HCT116 (cell line): ENCODE measurements around the gene CCDC201. TPM values are rescaled to one million over a fixed set of nuclear protein-coding genes. Genes with fewer than 3 reads are reported as not detected.

Experiments
- ATAC-seq: fragments of 200-7000 bp; cut with Tn5 transposase; 2 replicates; pipeline ENCODE4 v1.9.1; 2020; ENCODE audit warnings: mild to moderate bottlenecking, moderate library complexity
- Bru-seq: library from RNA; stranded (reverse); fragments of 400-500 nt; gene quantifications from one replicate; lab custom pipeline; 2021; lab: Mats Ljungman, UMichigan
- BruChase-seq, 2 experiments: library from RNA; stranded (reverse); fragments of 400-500 nt; gene quantifications; one replicate each; lab custom pipeline; 2021; lab: Mats Ljungman, UMichigan
- BruUV-seq: library from RNA; stranded (reverse); fragments of 400-500 nt; replicated peaks from 2 replicates; lab custom pipeline; 2021; lab: Mats Ljungman, UMichigan
- CTCF ChIA-PET: fragments of 300-600 bp; sonication (Branson Sonifier 250); formaldehyde crosslinking; loops from one replicate; lab custom pipeline; 2021; ENCODE audit warnings: antibody characterized with exemption; lab: Charles Lee
- POLR2A ChIA-PET: fragments of 300-600, 350-600 bp; sonication (Branson Sonifier 250); formaldehyde crosslinking; loops from one replicate; lab custom pipeline; 2021; ENCODE audit warnings: antibody characterized with exemption; lab: Charles Lee
- RAD21 ChIA-PET, 2 experiments: fragments of 300-600 bp; sonication (Branson Sonifier 250); formaldehyde crosslinking; loops; one replicate each; lab custom pipeline; 2023; ENCODE audit warnings: low total read pairs in 2 of 2; ENCODE audit not compliant: uncharacterized antibody in 2 of 2, unreplicated experiment in 2 of 2, low non-redundant PET in 1 of 2; lab: Charles Lee
- DNase-seq: peaks from one replicate; pipeline ENCODE4 v3.0.0-alpha.2; 2010; ENCODE audit warnings: low read depth, low spot score
- H2AFZ ChIP-seq: fragments of 200-600 bp; shearing (Covaris generic), sonication (generic); 2 replicates; pipeline ENCODE4 v1.6.1; 2017; ENCODE audit warnings: low read depth, mixed run types, mixed read lengths, antibody characterized with exemption, low read length; ENCODE audit not compliant: poor library complexity, severe bottlenecking
- H3K27ac ChIP-seq: 2 replicates; pipeline ENCODE4 v1.5.1; 2012; ENCODE audit warnings: low read depth, low read length
- H3K27me3 ChIP-seq: fragments of 200-600 bp; sonication (generic); 2 replicates; pipeline ENCODE4 v1.6.1; 2016; ENCODE audit warnings: mixed run types, low read length, mixed read lengths; ENCODE audit not compliant: insufficient read depth
- H3K36me3 ChIP-seq, 2 experiments: fragments of 200-500 bp in 1 of 2; fragments of 200-600 bp in 1 of 2; sonication (Bioruptor generic) in 1 of 2; sonication (generic) in 1 of 2; 2 replicates each; pipeline versions ENCODE4 v1.5.1 to v1.6.1; 2014 to 2016; ENCODE audit warnings: low read length in 2 of 2, inconsistent platforms in 1 of 2, mixed read lengths in 1 of 2, mixed run types in 1 of 2; ENCODE audit not compliant: insufficient read depth in 2 of 2, control insufficient read depth in 1 of 2
- H3K4me1 ChIP-seq, 2 experiments: fragments of 200-600 bp in 1 of 2; sonication (generic) in 1 of 2; 2 replicates each; pipeline versions ENCODE4 v1.5.1 to v1.6.1; 2012 to 2017; ENCODE audit warnings: low read length in 2 of 2, inconsistent platforms in 1 of 2, mild to moderate bottlenecking in 1 of 2, mixed read lengths in 1 of 2, mixed run types in 1 of 2, moderate library complexity in 1 of 2; ENCODE audit not compliant: insufficient read depth in 2 of 2, control insufficient read depth in 1 of 2
- H3K4me2 ChIP-seq: fragments of 200-600 bp; sonication (generic); 2 replicates; pipeline ENCODE4 v1.6.1; 2017; ENCODE audit warnings: mixed run types, low read length, mixed read lengths
- H3K4me3 ChIP-seq, 2 experiments: fragments of 200-600 bp in 1 of 2; sonication (generic) in 1 of 2; replicated peaks in 1 of 2; 2 replicates each; pipeline ENCODE4 v1.5.1; 2011 to 2016; ENCODE audit warnings: low read length in 2 of 2, control low read depth in 1 of 2, low read depth in 1 of 2, mild to moderate bottlenecking in 1 of 2, mixed read lengths in 1 of 2, mixed run types in 1 of 2
- H3K79me2 ChIP-seq: fragments of 200-600 bp; sonication (generic); 2 replicates; pipeline ENCODE4 v1.6.1; 2017; ENCODE audit warnings: mild to moderate bottlenecking, mixed run types, low read length, moderate library complexity, mixed read lengths; ENCODE audit not compliant: insufficient read depth
- H3K9ac ChIP-seq: fragments of 200-600 bp; sonication (generic); 2 replicates; pipeline ENCODE4 v1.6.1; 2016; ENCODE audit warnings: low read length, mixed read lengths
- H3K9me2 ChIP-seq: fragments of 200-600 bp; sonication (generic), shearing (Covaris generic); 2 replicates; pipeline ENCODE4 v1.6.1; 2017; ENCODE audit warnings: mixed run types, mild to moderate bottlenecking, moderate library complexity; ENCODE audit not compliant: insufficient read depth
- H3K9me3 ChIP-seq, 2 experiments: fragments of 200-500 bp in 1 of 2; fragments of 200-600 bp in 1 of 2; sonication (Bioruptor generic) in 1 of 2; sonication (generic) in 1 of 2; 2 replicates each; pipeline ENCODE4 v1.6.1; 2014 to 2017; ENCODE audit warnings: low read length in 2 of 2, mixed read lengths in 2 of 2, inconsistent platforms in 1 of 2, low read depth in 1 of 2, mild to moderate bottlenecking in 1 of 2, mixed run types in 1 of 2, moderate library complexity in 1 of 2; ENCODE audit not compliant: control insufficient read depth in 1 of 2, insufficient read depth in 1 of 2
- H4K20me1 ChIP-seq: fragments of 200-600 bp; sonication (generic), shearing (Covaris generic); 2 replicates; pipeline ENCODE4 v1.6.1; 2017; ENCODE audit warnings: mixed run types, mild to moderate bottlenecking, moderate library complexity; ENCODE audit not compliant: insufficient read depth
- ATF3 ChIP-seq: IDR thresholded peaks from 2 replicates; pipeline ENCODE4 v1.6.1; 2012
- CEBPB ChIP-seq: IDR thresholded peaks from 2 replicates; pipeline ENCODE4 v1.6.1; 2012; ENCODE audit warnings: low read depth
- EGR1 ChIP-seq: IDR thresholded peaks from 2 replicates; pipeline ENCODE4 v1.6.1; 2012; ENCODE audit warnings: low read depth
- ELF1 ChIP-seq: IDR thresholded peaks from 2 replicates; pipeline ENCODE4 v1.6.1; 2012; ENCODE audit warnings: low read depth, borderline replicate concordance
- EZH2 ChIP-seq: fragments of 200-600 bp; sonication (generic); IDR thresholded peaks from 2 replicates; pipeline ENCODE4 v1.6.1; 2017; ENCODE audit warnings: antibody characterized with exemption, mixed run types
- FOSL1 ChIP-seq: IDR thresholded peaks from 2 replicates; pipeline ENCODE4 v1.6.1; 2012; ENCODE audit warnings: low read depth
- JUND ChIP-seq: IDR thresholded peaks from 2 replicates; pipeline ENCODE4 v1.6.1; 2012
- POLR2AphosphoS5 ChIP-seq: IDR thresholded peaks from 2 replicates; pipeline ENCODE4 v1.6.1; 2011; ENCODE audit warnings: mild to moderate bottlenecking, low read depth, low read length, moderate library complexity
- RAD21 ChIP-seq: IDR thresholded peaks from 2 replicates; pipeline ENCODE4 v1.6.1; 2012; ENCODE audit warnings: low read depth, mild to moderate bottlenecking
- REST ChIP-seq: IDR thresholded peaks from 2 replicates; pipeline ENCODE4 v1.6.1; 2012; ENCODE audit warnings: low read depth
- SIN3A ChIP-seq: IDR thresholded peaks from 2 replicates; pipeline ENCODE4 v1.6.1; 2012; ENCODE audit warnings: low read depth
- SRF ChIP-seq: IDR thresholded peaks from 2 replicates; pipeline ENCODE4 v1.6.1; 2012; ENCODE audit warnings: low read depth
- ZFX ChIP-seq: fragments of 450-650 bp; IDR thresholded peaks from 2 replicates; pipeline ENCODE4 v1.6.1; 2017
- ZNF274 ChIP-seq: fragments of 200-500 bp; sonication (Bioruptor generic); IDR thresholded peaks from 2 replicates; pipeline ENCODE4 v1.6.1; 2014; ENCODE audit warnings: mild to moderate bottlenecking, low read depth, low read length, inconsistent platforms
- intact Hi-C: fragments of 100-400 bp; cut with micrococcal nuclease; formaldehyde crosslinking; loops from 2 replicates; pipeline ENCODE4 v1.10.0; 2022
- long read RNA-seq: library from polyadenylated mRNA; unstranded; transcript quantifications from one replicate; pipeline ENCODE4 v2.0.0, GENCODE V29; 2021; ENCODE audit not compliant: unreplicated experiment
- polyA plus RNA-seq: library from polyadenylated mRNA; unstranded; fragments of >200 nt; gene quantifications from 2 replicates; pipeline ENCODE4 v1.2.1, GENCODE V29; 2012; ENCODE audit warnings: missing spikeins
- total RNA-seq: library from RNA; stranded (reverse); gene quantifications from one replicate; pipeline ENCODE4 v1.2.1, GENCODE V29; 2021; ENCODE audit not compliant: unreplicated experiment
- TF ChIP-seq, protein P1 (sequence below), 3 experiments: fragments of 200-600 bp in 1 of 3; sonication (generic) in 1 of 3; IDR thresholded peaks in 2 of 3; conservative IDR thresholded peaks in 1 of 3; 2 replicates each; pipeline ENCODE4 v1.5.1; 2012 to 2017; ENCODE audit warnings: low read depth in 2 of 3, low read length in 2 of 3, antibody characterized with exemption in 1 of 3, borderline replicate concordance in 1 of 3, control low read depth in 1 of 3, mild to moderate bottlenecking in 1 of 3, mixed read lengths in 1 of 3, mixed run types in 1 of 3, moderate library complexity in 1 of 3; ENCODE audit not compliant: insufficient read depth in 1 of 3
- TF ChIP-seq, protein P2 (sequence below): IDR thresholded peaks from 2 replicates; pipeline ENCODE4 v1.6.1; 2012

CCDC201 gene
- total RNA-seq, result not detected
- polyA plus RNA-seq, result 0.01 TPM in 1 of 2 replicates, not detected in the other
- not detected for Bru-seq, nascent RNA
- not detected for BruChase-seq, experiment 1, labeled RNA remaining after a 6-hour chase
- not detected for BruChase-seq, experiment 2, labeled RNA remaining after a 2-hour chase
- long read RNA-seq, result 0 reads

GRCh38 chr7:45873035-45873354, at the start of gene CCDC201:
Gene CCDC201 (minus strand): TSS chr7:45873082. CDS start chr7:45873007, 75 bp downstream.
- H3K9ac ChIP-seq, result no peak within 1 kb of the TSS
- no peak for DNase-seq
- no peaks in the 10 kb centered on the region for H3K9me2 ChIP-seq
- no peak for ATAC-seq
- ChIA-PET RAD21 (no interaction called here), CTCF (no interaction called here), POLR2A (no interaction called here)
- no peak within 1 kb of the TSS for H3K4me2 ChIP-seq
- H3K4me1 ChIP-seq, result peaks cover 0 to 17% of the 10 kb centered on the region in 2 experiments; a peak in 2 of 4 replicates
- H3K27ac ChIP-seq, result no peak within 1 kb of the TSS; the same call in 1 of the 2 replicates
- H3K79me2 ChIP-seq, result no peaks in the 10 kb centered on the region
- BruUV-seq, result no TSS peak
- no peaks in the 10 kb centered on the region for H3K27me3 ChIP-seq
- no peaks in the 10 kb centered on the region for H3K9me3 ChIP-seq
- no peak within 1 kb of the TSS for H3K4me3 ChIP-seq
- H3K36me3 ChIP-seq, result no peaks in the 10 kb centered on the region
- intact Hi-C loops, result loop anchor here (5.0 kb wide), 1 partner anchor 1309 kb away; no protein-coding TSS in a partner anchor
- TF ChIP-seq EZH2 (no peak), POLR2AphosphoS5 (no peak), ATF3 (no peak), SRF (no peak), EGR1 (no peak), SIN3A (no peak), CEBPB (no peak), FOSL1 (no peak), ELF1 (no peak), ZNF274 (no peak), ZFX (no peak), RAD21 (no peak), REST (no peak), JUND (no peak)
- TF ChIP-seq, protein P1, sequence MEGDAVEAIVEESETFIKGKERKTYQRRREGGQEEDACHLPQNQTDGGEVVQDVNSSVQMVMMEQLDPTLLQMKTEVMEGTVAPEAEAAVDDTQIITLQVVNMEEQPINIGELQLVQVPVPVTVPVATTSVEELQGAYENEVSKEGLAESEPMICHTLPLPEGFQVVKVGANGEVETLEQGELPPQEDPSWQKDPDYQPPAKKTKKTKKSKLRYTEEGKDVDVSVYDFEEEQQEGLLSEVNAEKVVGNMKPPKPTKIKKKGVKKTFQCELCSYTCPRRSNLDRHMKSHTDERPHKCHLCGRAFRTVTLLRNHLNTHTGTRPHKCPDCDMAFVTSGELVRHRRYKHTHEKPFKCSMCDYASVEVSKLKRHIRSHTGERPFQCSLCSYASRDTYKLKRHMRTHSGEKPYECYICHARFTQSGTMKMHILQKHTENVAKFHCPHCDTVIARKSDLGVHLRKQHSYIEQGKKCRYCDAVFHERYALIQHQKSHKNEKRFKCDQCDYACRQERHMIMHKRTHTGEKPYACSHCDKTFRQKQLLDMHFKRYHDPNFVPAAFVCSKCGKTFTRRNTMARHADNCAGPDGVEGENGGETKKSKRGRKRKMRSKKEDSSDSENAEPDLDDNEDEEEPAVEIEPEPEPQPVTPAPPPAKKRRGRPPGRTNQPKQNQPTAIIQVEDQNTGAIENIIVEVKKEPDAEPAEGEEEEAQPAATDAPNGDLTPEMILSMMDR (IDR thresholded peaks at IDR 0.05 in 2 of 3, conservative IDR thresholded peaks at IDR 0.05 in 1 of 3; ENCODE audit: borderline replicate concordance in 1 of 3, insufficient read depth in 1 of 3, low read depth in 2 of 3, low read length in 2 of 3), result no peak
- TF ChIP-seq, protein P2, sequence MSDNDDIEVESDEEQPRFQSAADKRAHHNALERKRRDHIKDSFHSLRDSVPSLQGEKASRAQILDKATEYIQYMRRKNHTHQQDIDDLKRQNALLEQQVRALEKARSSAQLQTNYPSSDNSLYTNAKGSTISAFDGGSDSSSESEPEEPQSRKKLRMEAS, result no peak
- TF ChIP-seq, all 23 proteins: peak for 0
- Histone ChIP-seq H4K20me1 (no peaks in the 10 kb centered on the region), H2AFZ (peak within 1 kb of the TSS; percentile 29)
